HG03025 (cell line): ENCODE measurements around the gene CERS6.

Experiments used
- ATAC-seq: cut with Tn5 transposase; IDR thresholded peaks from one replicate; pipeline ENCODE4 v1.9.1; 2021; ENCODE audit warnings: mild to moderate bottlenecking, moderate library complexity; ENCODE audit not compliant: unreplicated experiment, low FRiP score

CERS6 gene

DNA sequence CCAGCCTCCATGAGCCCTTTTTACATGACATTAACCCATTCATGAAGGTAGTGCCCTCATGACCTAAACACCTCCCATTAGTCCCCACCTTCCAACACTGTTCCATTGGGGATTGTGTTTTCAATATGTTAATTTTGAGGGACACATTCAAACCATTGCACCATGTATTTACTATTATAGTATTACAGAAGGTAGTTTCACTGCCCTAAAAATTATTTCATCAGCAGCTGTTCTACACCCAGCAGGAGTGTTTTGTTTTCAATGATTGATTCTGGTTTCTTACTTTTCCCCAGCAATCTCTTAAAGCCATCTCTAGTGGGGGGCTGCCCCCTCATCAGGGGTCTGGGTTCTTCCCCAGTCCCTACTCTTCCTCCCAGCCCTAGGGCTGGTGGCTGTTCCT lies 71.9 kb downstream of the CERS6 start:
- no peak for ATAC-seq

DNA sequence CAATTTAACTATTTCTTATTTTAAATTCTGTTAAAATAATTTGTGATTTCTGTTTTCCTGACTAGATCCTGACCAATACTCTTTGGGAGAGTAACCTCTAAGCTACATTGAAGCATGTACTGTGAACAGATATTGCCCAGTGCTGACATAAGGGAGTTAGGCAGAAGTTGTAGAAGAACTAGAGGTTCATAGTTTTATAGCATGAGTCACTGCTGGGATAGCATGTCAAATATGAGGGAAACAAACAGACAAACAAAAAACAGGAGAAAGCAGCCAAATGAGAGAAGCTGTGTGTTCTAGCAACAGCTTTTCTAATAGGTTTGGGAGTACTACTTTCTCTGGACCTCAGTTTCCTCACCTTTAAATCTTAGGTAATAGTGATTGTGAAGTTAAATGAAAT lies 72.4 kb downstream of the CERS6 start:
- no peak for ATAC-seq

GRCh38 chr2:168529054-168529833 lies 73.2 kb downstream of the CERS6 start:
- no peak for ATAC-seq

DNA sequence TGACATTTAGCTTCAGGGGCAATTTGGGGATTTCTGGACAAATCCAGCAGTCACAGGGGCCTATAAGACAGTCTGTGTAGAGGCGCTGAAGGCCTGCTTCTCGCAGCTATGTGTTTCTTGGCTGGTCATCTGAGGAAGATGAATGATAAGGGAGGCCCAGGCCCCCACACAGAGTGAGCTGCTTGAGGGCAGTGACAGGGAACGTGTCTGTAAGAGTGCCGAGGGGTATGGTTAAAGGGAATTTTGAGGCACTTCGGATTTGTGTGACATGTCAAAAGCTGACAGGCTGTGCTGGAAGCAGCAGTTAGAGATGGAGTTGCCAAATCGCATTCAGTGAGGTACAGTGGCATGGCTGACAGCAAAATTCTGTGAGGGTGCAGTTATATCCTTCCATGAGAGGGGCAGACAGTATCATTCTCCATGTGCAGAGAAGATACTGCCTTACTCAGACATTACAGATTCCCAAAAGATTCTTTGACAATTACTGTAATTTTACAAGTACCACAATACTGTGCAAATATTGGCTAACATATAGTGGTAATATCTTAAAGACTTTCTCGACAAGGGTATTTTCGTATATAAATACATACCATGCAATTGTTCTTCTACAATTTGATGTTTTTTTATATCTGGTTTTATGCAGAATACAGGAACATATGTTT lies 74.0 kb downstream of the CERS6 start:
- no peak for ATAC-seq

GRCh38 chr2:168530982-168531622 lies 75.0 kb downstream of the CERS6 start:
- no peak for ATAC-seq

DNA sequence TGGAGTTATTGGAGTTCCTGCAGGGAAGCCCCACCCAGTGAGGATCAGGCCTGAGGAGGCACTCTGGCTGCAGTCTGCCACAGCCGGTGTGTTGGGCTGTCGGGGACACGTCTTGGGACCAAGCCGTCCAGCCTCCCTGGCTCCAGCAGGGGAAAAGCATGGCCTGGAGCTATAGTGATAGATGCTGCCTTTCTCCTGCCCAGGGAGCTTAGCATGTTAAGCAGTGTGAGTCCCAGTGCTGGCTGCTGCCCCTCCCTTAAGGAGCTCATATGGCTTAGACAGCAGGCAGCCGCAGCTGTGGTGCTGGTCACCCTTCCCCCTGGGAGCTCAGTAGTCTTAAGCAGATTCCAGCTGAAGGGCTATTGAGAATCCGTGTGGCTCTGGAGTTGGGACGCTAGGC lies 78.9 kb downstream of the CERS6 start:
- ATAC-seq: no peak

DNA sequence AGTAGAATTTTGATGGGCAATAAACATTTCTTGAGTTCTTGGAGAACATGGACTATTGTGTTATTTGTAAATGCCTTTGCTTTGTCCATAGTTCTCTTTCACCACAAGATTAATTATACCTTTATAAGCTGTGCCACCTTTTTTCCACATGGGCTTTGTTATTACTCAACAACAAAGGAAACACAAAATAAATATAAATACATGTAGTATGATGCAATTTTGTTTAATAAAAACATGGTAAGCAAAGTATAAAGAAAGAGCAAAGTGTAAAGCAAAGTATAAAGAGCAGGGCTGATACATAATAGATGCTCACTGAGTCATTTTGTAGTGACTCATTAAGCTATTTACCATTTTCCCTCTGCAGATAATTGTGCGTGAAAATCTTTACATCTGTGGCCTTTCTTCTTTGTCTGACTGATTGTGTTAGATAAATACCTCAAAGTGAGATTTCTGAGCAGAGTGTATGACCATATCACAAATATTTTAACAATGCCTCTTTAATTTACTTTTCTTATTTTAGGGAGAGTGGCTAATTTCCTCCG lies 80.9 kb downstream of the CERS6 start:
- ATAC-seq: no peak

DNA sequence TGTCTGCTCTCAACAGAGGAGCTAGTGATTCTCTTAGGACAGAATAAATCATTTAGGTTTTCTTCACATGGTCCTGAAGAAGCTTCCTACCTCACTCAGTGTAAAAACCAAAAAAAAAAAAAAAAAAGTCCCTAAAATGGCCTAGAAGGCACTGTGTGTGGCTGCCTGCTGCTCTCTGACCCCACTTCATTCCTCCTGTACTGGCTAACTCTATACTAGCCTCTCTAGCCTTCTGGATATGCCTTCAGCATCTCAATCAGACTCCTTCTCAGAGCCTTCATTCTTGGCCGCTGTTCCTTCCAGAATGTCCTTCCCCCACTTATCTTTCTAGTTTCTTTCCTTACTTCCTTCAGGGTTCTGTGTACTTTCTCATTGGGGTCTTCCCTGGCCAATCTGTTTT lies 82.1 kb downstream of the CERS6 start:
- ATAC-seq: no peak

GRCh38 chr2:168538534-168538933 lies 82.5 kb downstream of the CERS6 start:
- no peak for ATAC-seq

- ATAC-seq: no peak
Measured at GRCh38 chr2:168539945-168540344, 83.9 kb downstream of the CERS6 start.

GRCh38 chr2:168541858-168542257 lies 85.8 kb downstream of the CERS6 start:
- no peak for ATAC-seq

GRCh38 chr2:168543037-168543436 lies 87.0 kb downstream of the CERS6 start:
- ATAC-seq: no peak

DNA sequence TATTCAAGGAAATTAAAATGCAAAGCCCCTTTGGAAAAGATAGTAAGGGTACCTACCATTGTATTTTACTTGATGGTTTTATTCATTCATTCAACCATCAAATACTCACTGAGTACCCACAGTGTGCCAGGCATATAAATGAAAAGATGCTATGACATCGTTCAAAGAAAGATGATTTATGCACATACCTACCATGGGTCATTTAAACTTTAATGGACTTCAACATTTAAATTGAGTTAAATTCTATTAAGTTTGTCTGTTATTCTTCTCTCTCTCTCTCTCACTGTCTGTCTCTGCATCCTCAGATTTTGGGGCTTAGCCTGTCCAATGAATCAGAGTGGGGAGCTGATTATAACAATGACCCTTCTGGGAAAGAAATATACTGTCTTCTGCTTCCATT lies 87.9 kb downstream of the CERS6 start:
- no peak for ATAC-seq

- ATAC-seq: no peak
Measured at GRCh38 chr2:168545439-168546082, 89.5 kb downstream of the CERS6 start.

DNA sequence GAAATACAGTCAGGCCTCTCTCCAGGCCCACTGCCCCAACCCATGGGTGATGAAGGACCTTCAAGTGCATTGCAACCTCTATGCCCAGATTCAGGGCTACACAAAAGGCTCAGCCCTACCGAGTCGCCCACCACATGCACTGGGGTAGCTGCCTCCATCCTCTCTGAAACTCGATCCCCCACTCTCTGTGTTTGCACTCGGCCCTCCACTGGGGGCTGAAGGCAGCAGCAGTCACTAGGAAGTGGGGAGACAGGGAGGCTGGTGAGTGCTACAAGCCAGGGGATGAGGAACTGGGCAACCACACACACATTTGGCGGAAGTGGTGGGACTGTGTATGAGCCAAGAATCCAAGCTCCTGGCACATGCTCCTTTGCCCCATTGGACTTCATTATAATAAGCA lies 94.6 kb downstream of the CERS6 start:
- ATAC-seq: no peak

GRCh38 chr2:168552450-168552856 lies 96.4 kb downstream of the CERS6 start:
- peak; percentile 99 for ATAC-seq

- no peak for ATAC-seq
Measured at GRCh38 chr2:168555283-168555682, 99.2 kb downstream of the CERS6 start.

DNA sequence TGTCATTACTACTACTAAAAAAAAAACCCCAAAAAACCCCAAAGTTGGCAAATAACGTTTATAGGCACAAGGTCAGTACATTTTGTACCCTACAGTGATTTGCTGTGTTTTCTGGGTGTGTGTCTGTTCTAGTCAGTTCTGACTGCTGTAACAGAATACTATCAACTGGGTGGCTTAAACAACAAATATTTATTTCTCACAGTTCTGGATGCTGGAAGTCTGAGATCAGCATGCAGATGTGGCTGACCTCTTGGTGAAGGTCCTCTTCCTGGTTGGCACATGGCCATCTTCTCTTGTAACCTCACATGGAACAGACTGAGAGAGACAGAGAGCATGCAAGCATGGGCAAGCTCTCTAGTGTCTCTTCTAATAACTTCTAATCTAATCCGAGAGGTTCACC lies 103.1 kb downstream of the CERS6 start:
- no peak for ATAC-seq

DNA sequence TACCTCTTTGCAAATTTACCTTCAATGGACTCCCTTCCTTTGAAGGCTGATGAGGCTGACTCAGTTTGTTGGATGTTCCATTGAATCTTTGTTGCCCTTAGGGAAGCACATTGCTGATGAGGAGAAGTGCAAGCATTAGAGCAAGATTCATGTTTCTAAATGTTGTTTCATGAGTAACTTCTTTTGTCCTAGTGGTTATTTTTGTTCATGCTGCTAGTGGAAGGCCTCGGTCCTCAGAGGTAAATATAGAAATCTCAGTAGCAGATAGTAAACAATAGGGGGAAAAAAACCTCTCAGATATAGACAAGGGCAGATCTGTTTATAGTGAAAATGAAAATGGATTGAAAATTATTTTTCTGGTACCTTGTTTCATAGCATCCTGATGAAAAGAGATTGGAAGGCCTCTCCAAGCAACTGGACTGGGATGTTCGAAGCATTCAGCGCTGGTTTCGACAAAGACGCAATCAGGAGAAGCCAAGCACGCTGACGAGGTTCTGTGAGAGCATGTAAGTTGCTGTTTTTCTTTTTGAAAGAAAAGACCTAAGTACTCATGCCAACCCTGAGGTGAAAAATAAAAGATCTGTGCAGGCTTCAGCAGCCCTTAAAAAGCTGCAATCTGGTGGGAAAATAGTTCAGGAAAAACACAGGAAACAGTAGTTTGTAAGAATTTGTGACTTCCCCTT lies 104.9 kb downstream of the CERS6 start:
- ATAC-seq: peak; percentile 54

DNA sequence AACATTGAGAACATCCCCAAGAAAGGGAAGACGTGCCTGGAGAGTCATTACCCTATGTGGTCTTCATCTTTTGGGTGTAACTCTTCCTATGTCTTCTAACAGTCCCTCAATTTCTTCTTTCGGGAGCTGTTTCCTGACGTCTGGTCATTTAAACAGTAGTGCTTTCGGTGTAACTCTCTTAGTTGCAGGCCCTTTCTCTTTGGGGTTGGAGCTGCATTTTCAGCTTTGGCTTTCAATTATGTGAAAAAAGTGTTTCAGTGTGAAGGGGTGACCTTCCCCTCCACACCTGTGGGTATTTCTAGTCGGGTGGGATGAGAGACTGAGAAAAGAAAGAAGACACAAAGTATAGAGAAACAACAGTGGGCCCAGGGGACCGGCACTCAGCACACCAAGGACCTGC lies 105.9 kb downstream of the CERS6 start:
- peak; percentile 51 for ATAC-seq
